ENCODE data around the gene MBNL1.
"Not testable (repeated sequence)": the region's sequence is repeated elsewhere in the genome, so short reads cannot be mapped to it uniquely, and the experiment has no call there.

The MBNL1 gene

GRCh38 chr3:152377184-152377570, 108.4 kb downstream of the MBNL1 start:
- DNase-seq (ENCODE audit: low read depth), result no peak

- peak; percentile 55 for DNase-seq (ENCODE audit: low read depth)
Observed at GRCh38 chr3:152379415-152380042, 110.8 kb downstream of the MBNL1 start.

DNA sequence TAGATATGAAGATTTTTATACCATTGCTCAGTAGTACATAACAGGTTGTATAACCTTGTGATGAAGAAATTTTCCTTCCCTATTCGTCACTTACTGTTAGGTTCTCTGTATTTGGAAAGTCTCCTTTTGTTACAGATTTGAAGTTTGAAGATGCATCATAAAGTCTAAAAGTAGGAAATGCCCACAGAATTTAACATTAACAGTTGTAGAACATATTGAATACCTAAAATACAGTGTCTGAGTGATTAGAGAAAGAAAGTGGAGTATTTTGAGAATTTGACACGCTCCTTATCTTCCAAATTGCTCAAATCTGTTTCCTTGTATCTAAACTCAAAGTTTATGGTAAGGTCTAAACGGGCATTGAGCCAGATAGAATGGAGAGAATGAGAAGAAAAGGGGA, 111.3 kb downstream of the MBNL1 start:
- no peak for DNase-seq (ENCODE audit: low read depth)

GRCh38 chr3:152381881-152382295, 113.2 kb downstream of the MBNL1 start:
- no peak for DNase-seq (ENCODE audit: low read depth)

DNA sequence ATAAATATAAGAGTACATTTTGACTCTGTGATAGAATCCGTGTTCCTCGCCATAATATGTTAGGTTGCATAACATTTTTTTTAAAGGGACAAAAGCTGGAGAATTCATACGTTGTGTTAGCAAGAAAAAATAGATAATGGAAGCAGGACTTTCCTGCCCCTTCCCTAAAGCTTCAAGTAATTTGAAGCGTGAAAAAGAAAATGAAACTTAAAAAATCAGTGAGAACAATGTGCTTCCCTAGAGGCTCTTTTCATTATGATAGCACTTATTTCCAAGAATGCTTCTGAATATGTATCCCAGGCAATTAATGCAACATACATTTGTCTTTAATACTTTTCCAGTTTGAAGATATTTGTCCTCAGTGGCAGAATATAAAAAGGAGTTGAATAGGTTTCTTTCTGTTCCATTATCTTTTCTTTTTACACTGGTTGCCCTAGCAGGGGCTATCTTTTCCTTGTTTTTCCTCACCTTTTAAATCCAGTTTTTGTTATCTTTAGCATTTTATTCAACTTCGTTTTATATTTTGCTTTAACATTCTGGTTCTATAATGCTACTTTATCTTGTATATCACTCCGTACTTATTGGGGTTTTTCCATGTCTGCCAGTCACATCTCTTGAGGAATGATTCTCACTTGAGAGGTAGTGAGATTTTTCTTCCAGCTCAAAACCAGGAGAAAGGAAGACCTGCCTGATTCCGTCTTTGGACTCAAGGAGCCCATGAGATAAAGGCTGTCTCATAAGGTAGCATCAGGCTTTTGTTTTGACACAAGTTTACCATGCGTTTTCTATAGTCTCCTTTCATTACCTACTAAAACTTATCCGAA, 113.8 kb downstream of the MBNL1 start:
- no peak for DNase-seq (ENCODE audit: low read depth)

GRCh38 chr3:152383136-152383606, 114.4 kb downstream of the MBNL1 start:
- DNase-seq (ENCODE audit: low read depth), result no peak

DNA sequence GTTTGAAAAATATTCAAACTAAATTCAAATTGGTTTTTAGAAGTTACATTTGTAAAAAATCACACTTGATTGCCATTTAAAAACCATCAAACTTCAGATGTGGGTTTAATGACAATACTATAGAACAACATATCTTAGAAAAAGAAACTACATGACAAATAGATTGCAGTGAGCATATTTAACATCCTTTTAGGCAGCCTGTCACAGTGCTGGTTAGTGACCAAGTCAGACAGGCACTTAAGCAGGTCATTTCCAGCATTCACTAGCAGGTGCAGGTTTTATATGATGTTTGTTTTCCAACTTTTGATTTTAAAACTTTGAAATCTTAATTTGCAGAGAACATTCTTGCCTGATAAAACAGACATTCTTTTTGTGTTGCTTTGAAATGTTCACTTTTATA, 115.7 kb downstream of the MBNL1 start:
- DNase-seq (ENCODE audit: low read depth), result no peak

- peak; percentile 80 for DNase-seq (ENCODE audit: low read depth)
Observed at GRCh38 chr3:152385761-152386160, 117.0 kb downstream of the MBNL1 start.

- no peak for DNase-seq (ENCODE audit: low read depth)
Observed at GRCh38 chr3:152386208-152386607, 117.5 kb downstream of the MBNL1 start.

DNA sequence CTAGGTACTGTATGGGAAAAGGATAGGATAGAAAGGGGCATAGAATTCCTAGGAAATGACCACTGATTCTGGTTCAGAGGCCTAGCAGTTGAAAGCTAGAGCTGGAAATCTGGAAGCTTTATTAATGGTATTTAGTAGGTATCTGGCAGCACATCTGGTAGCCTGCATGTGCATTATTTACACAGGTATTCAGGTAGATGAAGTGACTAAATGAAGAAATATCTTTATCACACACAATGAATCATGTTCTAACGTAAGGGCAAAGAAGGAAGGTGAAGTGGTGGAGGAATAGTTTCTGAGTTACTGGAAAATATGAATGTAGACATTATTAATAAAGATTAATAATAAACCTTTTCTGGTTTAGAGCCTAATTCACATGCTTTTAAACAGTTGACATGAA, 119.9 kb downstream of the MBNL1 start:
- DNase-seq (ENCODE audit: low read depth), result no peak

- no peak for DNase-seq (ENCODE audit: low read depth)
Observed at GRCh38 chr3:152389316-152389934, 120.7 kb downstream of the MBNL1 start.

DNA sequence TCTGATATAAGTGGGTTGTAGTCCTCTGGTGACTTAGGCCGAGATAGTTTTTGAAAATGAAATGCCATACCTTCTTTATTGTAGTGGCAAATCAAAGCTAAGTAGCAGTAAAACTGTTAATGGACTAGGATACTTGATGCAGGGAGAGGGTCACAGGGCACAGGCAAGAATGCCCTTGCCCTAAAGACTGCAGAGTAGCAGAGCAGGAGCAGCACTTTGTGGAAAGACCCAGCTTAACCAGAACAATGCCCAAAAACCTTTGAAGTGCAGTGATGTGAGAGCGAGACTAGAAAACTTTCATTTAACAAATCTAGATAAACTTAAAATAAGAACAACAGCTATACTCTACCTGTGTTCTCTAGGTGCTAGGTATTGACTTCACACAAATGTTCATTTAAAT, 121.9 kb downstream of the MBNL1 start:
- no peak for DNase-seq (ENCODE audit: low read depth)

DNA sequence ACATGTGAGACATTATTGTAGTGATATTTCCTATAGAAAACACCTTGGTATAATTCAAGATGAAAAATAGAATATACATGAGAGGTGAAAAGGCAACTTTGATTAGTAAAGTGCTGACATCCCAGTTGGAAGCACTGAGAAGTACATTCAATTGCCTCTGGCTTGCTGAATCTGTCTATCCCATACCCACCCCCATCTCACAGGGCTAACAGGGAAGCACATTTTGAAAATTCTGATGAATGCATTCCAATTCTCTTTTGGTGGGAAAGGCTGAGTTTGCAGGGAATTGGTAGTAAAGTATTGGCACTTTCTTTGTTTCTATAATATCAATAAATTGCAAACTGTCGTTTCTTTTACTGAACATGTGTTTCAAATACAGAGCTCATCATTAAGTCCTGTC, 122.9 kb downstream of the MBNL1 start:
- no peak for DNase-seq (ENCODE audit: low read depth)

DNA sequence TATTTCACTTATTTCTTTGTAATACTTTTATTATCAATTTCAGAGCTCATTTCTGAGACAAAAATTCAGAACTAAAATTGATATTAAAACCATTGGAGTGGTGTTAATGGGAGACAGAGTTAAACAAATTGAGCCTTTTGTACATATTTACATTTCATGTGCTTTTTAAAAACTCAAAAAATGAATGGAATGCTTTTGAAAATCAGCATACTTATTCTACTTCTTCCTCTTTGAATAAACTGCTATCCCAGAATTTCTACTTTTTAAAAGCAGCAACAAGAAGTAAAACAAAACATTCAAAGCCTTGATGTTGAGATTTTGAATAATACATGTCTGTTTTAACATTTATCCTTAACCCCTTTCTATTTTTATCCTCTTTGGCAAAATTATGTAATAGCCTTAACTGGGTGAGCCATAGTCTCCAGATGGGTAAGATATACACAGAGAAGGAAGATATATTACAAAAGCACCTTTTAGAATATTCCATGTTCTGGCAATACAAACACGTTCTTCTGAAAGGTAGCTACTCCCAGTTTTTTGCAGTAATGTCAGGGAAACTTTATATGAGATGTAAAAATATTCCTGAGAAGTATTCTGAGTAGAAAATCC, 123.6 kb downstream of the MBNL1 start:
- no peak for DNase-seq (ENCODE audit: low read depth)

- no peak for DNase-seq (ENCODE audit: low read depth)
Observed at GRCh38 chr3:152394246-152394645, 125.5 kb downstream of the MBNL1 start.

- no peak for DNase-seq (ENCODE audit: low read depth)
Observed at GRCh38 chr3:152395764-152396163, 127.0 kb downstream of the MBNL1 start.

DNA sequence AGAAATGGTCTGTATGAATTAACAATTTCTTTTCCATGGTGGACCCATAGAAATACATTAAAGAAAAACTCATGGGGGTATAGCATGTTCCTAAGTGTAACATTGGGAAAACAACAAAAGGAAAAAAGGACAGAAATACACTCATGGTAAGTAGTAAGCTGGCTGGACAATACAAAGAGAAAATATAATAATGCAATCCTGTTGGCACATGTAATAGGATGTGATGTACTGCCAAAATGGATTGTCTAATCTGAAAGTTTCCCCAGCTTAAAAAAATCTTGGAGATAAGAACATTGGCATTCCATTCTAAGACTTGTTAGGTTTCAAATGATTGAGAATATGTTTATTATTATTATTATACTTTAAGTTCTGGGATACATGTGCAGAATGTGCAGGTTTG, 128.1 kb downstream of the MBNL1 start:
- DNase-seq (ENCODE audit: low read depth), result no peak

DNA sequence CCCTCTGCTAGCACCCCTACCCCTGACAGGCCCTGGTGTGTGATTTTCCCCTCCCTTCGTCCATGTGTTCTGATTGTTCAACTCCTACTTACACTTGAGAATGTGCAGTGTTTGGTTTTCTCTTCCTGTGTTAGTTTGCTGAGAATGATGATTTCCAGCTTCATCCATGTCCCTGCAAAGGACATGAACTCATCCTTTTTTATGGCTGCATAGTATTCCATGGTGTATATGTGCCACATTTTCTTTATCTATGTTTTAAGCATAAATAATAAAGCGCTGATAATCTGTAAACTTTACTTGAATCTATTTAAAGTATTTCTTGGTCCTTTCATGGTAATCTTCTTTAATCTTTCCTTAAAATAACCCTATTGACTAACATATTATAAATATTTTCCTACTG, 128.6 kb downstream of the MBNL1 start:
- DNase-seq (ENCODE audit: low read depth), result not testable (repeated sequence)

DNA sequence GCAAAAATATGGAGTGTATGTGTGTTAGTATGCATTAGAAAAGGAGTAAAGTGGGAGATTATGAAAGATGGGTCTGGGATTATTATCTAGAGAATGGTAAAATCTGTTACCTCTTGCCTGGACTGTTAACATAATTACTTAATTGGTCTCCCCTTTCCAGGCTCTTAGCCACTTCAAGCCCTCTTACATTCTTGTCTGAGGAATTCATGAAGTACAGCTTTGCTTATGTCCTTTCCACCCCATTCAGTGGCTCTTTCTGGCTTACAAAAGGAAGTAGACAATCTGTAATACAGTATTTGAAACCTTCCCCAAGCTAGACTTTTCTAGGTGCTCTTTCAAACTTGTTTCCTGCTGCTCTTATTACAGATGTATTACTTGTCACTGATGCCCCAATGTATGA, 129.8 kb downstream of the MBNL1 start:
- DNase-seq (ENCODE audit: low read depth), result no peak

DNA sequence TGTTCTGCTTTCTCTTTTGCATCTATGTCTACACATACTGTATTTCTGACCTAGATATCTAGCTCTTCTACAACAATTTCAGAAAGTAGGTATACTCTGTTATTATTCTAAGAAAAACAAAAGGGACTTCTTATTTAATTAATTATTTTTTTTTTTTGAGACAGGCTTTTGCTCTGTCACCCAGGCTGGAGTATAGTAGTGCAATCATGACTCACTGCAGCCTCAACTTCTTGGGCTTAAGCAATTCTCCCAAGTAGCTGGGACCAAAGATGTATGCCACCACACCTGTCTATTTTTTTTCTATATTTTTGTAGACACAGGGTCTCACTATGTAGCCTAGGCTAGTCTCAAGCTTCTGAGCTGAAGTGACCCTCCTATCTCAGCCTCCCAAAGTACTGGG, 130.6 kb downstream of the MBNL1 start:
- peak; percentile 80 for DNase-seq (ENCODE audit: low read depth)

- DNase-seq (ENCODE audit: low read depth), result peak; percentile 90
Observed at GRCh38 chr3:152400887-152401286, 132.2 kb downstream of the MBNL1 start.

- DNase-seq (ENCODE audit: low read depth), result peak; percentile 42
Observed at GRCh38 chr3:152402695-152403451, 134.1 kb downstream of the MBNL1 start.
